DND-41 (cell line): ENCODE data around the gene CHORDC1.

Source experiments
- CTCF ChIP-seq: IDR thresholded peaks from 2 replicates; pipeline ENCODE4 v1.5.1; 2012; ENCODE audit warnings: borderline replicate concordance, low read length, moderate library complexity, mild to moderate bottlenecking; ENCODE audit not compliant: poor library complexity, severe bottlenecking; ENCODE audit errors: extremely low read depth
- EZH2 ChIP-seq: IDR thresholded peaks from 3 replicates; pipeline ENCODE4 v1.6.1; 2012; ENCODE audit warnings: borderline replicate concordance, low read depth, mild to moderate bottlenecking, moderate library complexity, low read length, inconsistent platforms; ENCODE audit not compliant: severe bottlenecking

- no peak for TF ChIP-seq CTCF
- no peak for TF ChIP-seq EZH2
Measured at GRCh38 chr11:90254065-90254464, 31.2 kb upstream of the CHORDC1 start.
